DMS153 treated with DMSO at 0.1 percent for 48 hours (cell line): ENCODE data around the gene PCDH18.
A peak's percentile ranks its signal among the peaks of the same experiment; 100 is the strongest.
"Not testable (repeated sequence)": the region's sequence is repeated elsewhere in the genome, so short reads cannot be mapped to it uniquely, and the experiment has no call there.

ENCODE experiments used
- DNase-seq: peaks from one replicate; lab custom pipeline; 2025; ENCODE audit not compliant: unreplicated experiment; lab: John Stamatoyannopoulos, UW

The PCDH18 gene

DNA sequence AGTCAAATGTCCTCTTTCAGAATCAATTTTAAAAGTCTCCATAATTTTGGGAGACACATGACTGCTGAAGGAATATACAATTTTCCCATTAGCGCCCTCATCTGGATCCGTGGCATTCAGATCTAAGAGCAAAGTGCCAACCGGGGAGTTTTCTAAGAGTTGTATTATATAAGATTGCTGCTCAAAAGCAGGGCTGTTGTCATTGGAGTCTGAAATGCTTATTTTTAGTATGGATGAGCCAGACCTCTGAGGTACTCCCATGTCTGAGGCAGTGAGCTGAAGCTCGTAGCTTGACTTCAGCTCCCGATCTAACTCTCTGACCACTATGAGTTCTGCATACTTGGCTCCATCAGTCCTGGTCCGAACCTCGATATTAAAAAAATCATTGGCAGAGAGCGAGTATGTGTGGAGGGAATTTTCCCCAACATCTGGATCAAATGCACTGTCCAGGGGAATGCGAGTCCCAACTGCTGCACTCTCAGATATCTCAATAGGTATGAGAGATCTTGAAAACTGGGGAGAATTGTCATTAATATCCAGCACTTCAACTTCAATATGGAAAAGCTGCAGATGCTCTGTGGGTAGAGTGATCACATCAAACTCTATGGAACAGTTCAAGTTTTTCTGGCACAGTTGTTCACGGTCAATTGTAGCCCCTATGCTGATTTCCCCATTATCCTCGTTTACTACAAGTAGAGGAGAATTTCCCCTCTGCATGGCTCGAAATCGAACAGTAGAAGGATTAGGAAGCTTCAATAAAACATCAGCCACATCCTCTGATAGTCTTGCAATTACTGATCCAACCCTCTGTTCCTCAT is 917 bp downstream of the PCDH18 start:
- DNase-seq, result no peak

DNA sequence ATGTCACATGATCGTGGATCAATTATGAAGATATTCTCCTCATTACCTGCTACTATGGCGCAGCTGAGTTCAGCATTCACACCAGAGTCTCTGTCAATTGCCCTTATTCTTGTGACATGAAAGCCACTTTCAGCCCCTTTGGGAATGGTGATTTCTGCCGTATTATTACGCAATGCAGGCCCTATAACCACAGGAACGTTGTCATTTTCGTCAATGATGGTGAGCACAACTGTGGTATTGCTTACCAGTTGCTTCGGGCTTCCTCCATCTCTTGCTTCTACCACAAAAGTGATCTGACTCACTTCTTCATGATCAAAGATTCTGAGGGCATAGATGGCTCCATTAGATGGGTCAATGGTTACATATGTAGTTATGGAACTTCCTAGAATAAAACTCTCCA is 2.1 kb downstream of the PCDH18 start:
- no peak for DNase-seq

DNA sequence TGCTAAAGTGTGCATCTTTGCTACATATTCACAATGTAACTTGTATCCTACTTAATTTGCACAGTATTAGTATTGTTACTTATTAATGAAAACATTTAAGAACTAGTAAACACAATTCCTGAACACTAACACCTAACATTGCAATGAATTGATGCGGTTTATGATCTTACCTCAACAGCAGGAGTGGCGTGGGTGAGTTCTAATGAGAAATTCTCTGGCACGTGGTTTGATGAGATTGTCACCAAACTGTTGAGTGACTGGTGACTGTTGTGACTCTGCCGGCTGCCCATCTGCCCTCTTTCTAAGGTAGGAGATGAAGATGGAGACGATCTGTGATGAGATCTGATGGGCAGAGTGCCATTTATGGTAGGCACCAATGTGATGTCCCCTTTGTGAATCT is 2.9 kb downstream of the PCDH18 start:
- no peak for DNase-seq

DNA sequence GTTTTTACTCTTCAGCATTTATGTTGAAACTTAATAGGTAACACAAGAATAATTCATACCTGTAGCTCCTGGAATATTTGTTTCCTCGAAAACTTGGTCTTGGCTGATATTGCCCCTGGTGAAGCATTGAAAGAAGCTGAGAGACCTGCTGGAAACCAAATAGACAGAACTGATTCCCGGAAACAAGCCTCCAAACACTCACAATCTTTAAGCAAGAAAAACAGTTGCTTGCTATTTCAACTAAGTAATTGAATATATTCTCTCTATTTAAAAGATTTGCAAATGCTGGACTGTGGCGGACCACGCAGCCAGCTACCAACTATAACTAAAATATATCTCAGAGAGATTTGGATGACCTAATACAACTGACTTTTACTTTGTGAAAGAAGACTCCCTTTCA is 3.6 kb downstream of the PCDH18 start:
- no peak for DNase-seq

DNA sequence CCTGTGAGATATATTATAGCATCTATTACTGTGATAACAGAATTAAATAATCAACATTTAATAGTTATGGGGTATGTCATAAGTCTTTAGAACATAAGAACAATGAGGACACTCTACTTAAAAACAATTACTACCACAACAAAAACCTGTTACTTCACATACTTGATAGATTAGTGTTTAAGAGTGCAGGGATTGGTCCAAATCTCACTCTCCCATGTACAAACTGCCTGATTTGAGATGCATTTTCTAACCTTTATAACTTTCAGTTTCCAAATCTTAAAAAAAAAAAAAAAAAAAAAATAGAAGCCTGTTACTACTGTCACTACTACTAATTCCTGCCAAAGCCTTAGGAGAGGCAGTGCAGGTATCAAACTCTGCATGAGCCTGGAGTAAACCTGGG is 5.6 kb downstream of the PCDH18 start:
- DNase-seq, result no peak

DNA sequence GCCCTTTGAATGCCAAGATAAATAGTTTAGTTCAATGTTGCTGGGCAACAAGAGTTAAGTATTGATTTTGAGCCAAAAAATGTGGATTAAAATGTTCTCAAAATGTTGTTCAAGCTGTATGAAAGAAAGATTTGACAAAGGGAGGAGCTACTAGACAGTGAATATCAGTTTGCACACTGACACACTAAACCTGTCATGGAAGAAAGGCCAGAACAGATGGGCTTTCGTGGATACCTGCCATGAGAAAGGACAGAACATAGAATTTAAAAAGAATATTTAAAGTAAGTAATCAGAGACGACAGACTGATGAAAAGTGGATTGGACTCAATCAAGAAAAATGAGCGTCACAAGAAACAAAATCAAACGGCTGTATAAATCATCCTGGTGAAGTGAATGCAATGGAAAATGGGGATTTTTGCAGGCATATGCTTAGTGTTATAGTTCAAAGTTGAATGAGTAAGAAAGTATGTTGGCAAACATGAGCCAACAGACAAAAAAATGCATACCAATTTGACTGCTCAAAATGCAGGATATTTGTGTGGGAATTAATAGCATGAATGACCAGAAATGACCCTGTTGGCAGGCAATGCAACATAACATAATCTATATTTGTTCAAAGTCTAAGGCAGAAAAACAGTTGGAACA is 7.4 kb downstream of the PCDH18 start:
- DNase-seq, result no peak

DNA sequence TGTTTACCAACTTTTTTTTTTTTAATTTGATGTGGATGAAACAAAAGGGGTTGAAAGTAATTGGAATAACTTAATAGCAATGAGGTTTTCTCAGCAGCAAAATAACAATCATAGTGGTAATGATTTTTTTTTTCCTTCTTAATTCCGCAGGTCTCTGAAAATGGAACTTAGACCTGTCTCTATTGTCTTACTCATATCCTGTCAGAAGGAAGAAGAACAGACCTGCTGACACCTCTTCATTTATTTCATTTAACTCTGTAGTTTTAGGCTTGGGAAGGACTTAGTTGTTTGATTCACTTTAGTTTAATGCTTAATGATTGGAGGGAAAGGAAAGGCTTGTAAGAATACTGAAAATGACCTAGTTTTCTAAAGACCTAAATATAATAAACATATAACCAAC is 9.0 kb downstream of the PCDH18 start:
- DNase-seq, result no peak

DNA sequence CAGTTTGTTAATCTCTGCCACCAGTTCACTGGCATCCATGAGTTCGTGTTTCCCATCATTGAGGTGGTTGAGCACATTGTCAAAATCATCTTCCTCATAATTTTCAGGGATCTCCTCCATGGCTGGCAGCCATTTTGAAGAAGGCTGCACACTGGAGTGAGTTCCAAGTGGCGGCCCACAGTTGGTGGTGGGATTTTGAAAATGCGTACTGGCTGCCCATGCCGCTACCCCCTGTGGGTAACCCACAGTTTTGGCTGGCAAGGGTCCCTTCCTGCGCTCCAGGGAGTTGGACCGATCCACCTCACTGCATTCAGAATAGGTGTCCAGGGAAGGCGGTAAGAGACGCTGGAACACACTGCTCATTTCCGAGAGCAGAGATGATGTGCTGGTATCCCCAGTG is 11.2 kb downstream of the PCDH18 start:
- DNase-seq, result no peak

DNA sequence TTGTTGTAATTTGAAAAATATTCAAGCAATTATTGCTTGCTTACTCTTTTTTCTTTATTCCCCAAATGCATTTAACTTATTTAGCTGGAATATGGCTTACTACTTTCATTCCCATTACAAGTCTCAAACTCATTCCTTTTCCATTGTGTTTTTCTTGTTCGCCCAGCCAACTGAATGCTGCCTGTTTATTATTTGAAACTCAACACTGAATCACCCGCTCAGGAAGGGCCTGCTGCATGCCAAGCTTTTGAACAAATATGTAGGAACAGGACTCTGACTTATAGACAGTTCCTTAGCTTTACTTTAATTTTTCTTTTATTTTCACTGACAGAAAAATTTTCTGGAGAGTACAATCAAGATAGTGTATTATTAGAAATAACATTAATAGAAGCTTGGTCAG is 12.9 kb downstream of the PCDH18 start:
- no peak for DNase-seq

DNA sequence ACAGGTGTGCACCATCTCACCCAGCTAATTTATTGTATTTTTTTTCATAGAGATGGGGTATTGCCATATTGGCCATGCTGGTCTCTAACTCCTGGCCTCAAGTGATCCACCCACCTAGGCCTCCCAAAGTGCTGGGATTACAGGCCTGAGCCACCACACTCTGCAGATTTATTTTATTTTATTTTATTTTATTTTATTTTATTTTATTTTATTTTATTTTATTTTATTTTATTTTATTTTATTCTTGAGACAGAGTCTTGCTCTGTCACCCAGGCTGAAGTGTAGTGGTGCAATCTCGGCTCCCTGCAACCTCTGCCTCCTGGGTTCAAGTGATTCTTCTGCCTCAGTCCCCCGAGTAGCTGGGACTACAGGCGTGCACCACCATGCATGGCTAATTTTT is 15.0 kb downstream of the PCDH18 start:
- not testable (repeated sequence) for DNase-seq

DNA sequence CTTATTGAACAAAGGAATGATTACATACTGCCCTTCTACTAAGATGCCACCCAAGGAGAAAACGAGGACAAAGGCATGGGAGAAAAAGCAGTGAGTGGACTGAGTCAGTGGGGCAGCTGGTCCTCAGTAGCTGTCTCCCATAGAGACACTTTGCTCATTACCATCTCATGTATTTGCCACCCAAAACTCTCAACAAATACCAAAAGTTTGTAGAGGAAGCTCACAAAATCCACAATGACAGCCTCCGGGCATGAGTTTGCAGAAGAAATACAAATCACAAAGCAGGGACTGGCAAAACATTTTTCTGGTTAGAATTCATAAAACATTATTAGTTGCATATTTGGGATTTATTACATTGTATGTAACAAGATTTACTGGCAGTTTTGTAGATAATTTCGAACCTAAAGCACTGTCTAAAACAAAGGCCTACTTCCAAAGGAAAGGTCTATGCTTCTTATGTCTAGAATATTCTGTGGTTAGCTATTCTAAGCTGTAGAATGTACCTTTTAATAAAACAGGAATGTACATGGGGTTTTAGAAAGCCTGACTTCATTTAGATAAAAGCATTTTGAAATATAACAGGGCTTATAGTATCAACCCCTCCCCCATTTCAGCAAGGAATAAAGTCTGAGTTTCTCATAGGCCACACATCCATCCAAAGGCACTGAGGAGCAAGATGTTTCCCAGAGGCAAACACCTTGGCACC is 17.7 kb downstream of the PCDH18 start:
- no peak for DNase-seq

DNA sequence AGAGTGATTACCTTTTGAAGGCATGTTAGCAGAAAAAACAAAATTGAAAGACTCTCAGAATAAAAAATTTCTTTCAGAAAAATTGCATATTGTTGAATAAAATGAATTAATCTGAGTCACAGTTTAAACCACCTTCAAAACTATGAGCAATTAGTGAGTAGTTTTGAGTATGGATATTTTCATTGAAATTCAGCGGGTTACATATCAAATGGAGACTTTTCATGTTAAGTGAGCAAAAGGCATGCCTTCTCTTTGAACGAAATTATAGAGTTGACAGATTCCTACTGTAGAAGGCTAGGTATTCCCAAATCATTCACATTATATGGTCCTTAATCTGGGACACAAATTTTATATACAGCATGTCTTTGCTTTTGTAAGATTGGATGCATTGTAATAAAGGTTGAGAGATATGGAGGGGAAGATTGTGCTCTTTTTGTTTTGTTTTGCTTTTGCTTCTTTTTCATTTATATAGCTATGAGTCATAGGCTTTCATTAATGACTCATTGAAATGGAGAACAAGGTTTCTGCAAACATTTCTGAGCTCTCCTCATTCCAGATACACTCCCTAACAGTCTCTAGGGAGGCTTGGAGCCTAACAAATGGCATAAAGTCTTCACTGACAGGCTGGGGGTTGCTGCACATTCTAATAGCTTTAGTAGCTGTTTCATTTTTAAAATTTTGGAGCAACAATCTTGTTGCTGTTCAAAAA is 21.6 kb downstream of the PCDH18 start:
- peak; percentile 51 for DNase-seq

DNA sequence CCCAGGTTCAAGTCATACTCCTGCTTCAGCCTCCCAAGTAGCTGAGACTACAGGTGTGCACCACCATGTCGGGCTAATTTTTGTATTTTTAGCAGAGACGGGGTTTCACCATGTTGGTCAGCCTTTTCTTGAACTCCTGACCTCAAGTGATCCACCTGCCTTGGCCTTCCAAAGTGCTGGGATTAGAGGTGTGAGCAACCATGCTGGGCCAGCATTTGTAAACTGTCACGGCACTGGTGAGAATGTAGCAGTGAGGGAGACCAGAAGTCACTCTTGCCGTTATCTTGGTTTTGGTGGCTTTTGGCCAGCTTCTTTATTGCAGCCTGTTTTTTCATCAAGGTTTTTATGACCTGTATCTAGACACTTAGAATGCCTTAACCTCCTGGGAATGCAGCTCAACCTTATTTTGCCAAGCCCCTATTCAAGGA is 22.4 kb downstream of the PCDH18 start:
- DNase-seq, result no peak

DNA sequence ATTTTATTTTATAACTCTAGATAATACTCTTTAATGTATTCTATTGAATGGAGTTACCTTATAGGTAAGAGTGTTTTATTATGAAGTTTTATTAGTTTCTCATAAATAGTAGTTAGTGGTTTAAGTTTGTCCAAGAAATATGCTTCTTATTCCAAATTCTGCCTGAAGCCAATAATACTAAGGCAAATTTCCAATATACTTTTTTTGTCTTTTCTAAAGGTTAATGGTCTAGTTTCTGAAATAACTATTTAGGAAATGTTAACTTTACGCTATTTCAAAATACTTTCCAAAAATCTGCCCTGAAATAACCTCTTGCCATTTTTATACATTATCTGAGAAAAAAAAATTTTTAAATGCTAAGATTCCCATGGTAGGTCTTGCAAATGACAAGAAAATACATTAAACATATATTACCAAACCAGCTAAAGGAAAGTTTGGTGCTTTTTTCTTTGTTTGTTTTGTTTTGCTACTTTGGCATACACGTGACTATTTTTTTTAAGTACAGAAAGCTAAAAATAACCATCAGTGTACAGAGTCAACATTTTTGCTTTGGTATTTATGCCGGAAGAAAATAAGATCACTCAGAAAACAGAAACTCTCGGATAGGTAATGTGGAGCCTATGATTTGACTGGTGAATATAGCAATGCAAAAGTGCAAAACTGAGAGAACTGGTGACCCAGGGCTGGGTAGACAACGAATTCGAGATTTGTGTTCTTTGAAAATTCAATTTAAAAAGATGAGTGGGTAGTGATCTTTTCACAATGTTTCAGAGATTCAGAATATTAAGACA is 29.8 kb downstream of the PCDH18 start:
- DNase-seq, result no peak

DNA sequence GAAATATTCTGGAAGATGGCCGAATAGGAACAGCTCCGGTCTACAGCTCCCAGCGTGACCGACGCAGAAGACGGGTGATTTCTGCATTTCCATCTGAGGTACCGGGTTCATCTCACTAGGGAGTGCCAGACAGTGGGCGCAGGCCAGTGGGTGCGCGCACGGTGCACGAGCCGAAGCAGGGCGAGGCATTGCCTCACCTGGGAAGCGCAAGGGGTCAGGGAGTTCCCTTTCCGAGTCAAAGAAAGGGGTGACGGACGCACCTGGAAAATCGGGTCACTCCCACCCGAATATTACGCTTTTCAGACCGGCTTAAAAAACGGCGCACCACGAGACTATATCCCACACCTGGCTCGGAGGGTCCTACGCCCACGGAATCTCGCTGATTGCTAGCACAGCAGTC is 36.0 kb downstream of the PCDH18 start:
- not testable (repeated sequence) for DNase-seq

DNA sequence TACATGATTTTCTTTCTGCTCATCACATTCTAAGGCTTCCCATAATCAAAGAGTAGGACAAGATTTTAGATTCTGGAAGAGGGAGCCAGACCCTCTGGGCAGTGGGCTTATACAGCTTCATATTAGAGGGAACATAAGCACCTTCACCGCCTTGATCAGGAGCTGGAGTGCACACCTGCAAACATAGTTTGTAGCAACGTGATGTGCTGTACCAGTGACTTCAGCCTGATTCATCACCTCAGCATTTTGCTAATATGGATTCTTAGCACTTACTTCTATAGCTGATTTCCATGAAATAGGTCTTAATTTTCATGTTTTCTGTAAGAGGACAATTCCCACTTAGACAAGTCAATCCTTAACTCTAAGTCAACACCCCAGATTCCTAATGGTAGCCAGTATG is 36.7 kb downstream of the PCDH18 start:
- no peak for DNase-seq

DNA sequence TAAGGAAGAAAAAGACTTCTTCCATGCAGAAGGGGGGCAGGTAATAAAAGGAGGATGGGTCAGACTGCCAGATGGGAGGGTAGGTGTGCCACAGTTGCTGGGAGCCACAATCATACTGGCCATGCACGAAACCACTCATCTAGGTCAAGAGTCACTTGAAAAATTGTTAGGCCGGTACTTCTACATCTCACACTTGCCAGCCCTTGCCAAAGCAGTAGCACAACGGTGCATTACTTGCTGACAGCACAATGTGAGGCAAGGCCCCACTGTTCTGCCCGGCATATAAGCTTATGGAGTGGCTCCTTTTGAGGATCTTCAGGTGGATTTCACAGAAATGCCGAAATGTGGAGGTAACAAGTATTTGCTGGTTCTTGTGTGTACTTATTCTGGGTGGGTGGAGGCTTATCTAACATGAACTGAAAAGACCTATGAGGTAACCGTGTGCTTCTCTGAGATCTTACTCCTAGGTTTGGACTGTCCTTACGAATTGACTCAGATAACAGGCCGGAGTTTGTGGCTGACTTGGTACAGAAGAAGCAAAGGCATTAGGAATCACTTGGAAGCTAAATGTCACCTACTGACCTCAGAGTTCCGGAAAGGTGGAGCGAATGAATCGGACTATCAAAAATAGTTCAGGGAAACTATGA is 48.9 kb downstream of the PCDH18 start:
- not testable (repeated sequence) for DNase-seq

DNA sequence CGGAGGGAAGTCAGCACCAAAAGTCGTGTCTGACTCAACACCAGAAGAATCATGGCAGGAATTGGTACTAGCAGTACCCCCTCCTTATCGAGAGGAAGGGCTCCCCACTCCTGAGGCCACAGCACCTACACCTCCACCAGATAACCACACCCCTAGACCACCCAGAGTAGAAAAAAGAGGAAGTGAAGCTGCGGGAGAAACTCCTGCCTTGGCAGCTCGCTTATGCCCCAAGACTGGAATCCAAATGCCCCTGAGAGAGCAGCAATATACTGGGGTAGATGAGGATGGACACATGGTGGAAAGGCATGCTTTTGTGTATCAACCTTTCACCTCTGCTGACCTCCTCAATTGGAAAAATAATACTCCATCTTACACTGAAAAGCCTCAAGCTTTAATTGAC is 52.6 kb downstream of the PCDH18 start:
- DNase-seq, result not testable (repeated sequence)

DNA sequence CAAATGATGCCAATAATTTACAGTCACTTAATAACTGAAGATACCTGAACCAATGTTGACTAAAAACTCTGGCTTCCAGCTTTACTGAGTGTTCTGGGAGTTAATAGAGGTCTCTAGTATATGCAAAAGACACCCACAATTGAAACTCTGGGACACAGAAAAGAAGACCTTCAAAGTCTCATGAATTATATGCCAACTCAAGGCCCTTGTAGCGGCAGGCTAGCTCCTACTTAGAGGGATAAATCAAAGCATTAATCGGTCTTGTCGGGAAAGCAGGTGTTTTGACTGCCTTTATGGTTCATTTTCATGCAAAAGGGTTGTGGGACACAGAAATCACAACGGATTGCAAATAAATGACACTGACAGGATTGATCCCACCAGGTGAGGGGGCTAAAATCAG is 55.9 kb downstream of the PCDH18 start:
- DNase-seq, result no peak

DNA sequence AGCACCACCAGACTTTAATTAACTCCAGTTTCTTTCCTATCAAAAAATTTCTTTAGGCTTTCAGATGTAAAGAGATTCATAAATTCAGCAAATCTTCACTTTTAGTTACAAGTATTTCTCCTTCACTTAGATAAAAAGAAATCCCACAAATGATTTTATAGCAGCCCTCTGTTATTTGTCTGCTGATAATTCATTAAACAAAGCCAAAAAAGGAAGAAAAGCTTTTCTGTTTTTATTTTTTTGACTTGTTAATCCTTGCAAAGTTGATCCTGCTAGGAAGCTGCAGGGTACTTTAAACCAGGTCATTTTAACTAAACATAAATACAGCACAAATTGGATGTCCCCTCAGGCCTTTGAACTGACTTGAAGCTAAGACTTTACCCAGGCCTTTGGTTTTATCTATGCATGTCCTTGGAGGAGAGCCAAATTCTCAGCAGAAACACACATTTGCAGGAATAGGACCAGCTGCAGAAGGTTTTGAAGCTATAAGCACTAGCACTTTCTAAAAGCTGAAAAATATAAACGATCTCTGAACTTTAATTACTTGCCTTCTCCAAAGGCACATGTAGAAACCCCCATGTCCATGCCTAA is 57.5 kb downstream of the PCDH18 start:
- DNase-seq, result no peak
